ENCODE data around the gene SYNDIG1. TPM values are rescaled to one million over a fixed set of nuclear protein-coding genes. Genes with fewer than 3 reads are reported as not detected.
A peak's percentile ranks its signal among the peaks of the same experiment; 100 is the strongest.

SYNDIG1 gene
- total RNA-seq, 1 experiment from 2014 or later: 5.4 TPM

GRCh38 chr20:24478584-24478983 lies 9.2 kb downstream of the SYNDIG1 start:
- H3K9me3 ChIP-seq (ENCODE audit: control insufficient read depth, low read depth, low read length): no peaks in the 10 kb centered on the region
- no peaks in the 10 kb centered on the region for H3K23me2 ChIP-seq (ENCODE audit: insufficient read length, low read depth, low read length, poor library complexity, severe bottlenecking)
- no peak overlapping the region for H2AFZ ChIP-seq (ENCODE audit: low read length)
- no peak overlapping the region for H3K18ac ChIP-seq (ENCODE audit: insufficient read length, low read depth, low read length)
- no peak overlapping the region for H2BK12ac ChIP-seq (ENCODE audit: insufficient read length, low read depth, low read length)
- H3K23ac ChIP-seq (ENCODE audit: insufficient read length, low read depth, low read length): no peak overlapping the region
- no peak overlapping the region for H3K9ac ChIP-seq (ENCODE audit: extremely low read depth, insufficient read length, low read length)
- H3K4me1 Mint-ChIP-seq: peaks cover 26 to 37% of the 10 kb centered on the region in 2 experiments
- peaks cover 2% of the 10 kb centered on the region; the same call in 1 of the 2 replicates for H3K4me1 ChIP-seq (ENCODE audit: insufficient read depth, low read length)
- H4K8ac ChIP-seq (replicated peaks; ENCODE audit: insufficient read length, low read depth, low read length): no peak overlapping the region
- H3K4me3 Mint-ChIP-seq: no peak overlapping the region
- no CpG with 5 or more reads among the region's 7 CpGs for WGBS (ENCODE audit: extremely low coverage, insufficient read length, low lambda C conversion rate)
- no peaks in the 10 kb centered on the region for H3K27me3 ChIP-seq (ENCODE audit: insufficient read depth, low read length)
- peaks cover 0 to 6% (median 3%) of the 10 kb centered on the region in 3 experiments; a peak in 4 of 7 replicates for H3K36me3 Mint-ChIP-seq (ENCODE audit: insufficient read depth in 1 of 3, low read depth in 3 of 3)
- no peaks in the 10 kb centered on the region; a peak in 2 of 5 replicates for H3K9me3 Mint-ChIP-seq
- no peaks in the 10 kb centered on the region for H4K20me1 ChIP-seq (ENCODE audit: control insufficient read depth, insufficient read depth, insufficient read length)
- no peak overlapping the region for H3K56ac ChIP-seq (ENCODE audit: insufficient read length, low read depth, low read length)
- no peak overlapping the region for H4K5ac ChIP-seq (ENCODE audit: insufficient read length, low read depth, low read length)
- H2BK15ac ChIP-seq (ENCODE audit: low read depth, low read length): no peak overlapping the region
- no peak overlapping the region for H3K27ac ChIP-seq (ENCODE audit: insufficient read length, low read depth, low read length)
- no peak for TF ChIP-seq CTCF (conservative IDR thresholded peaks at IDR 0.05)
- no peak overlapping the region for H2BK5ac ChIP-seq (ENCODE audit: insufficient read length, low read length)
- H3K4me2 ChIP-seq (ENCODE audit: insufficient read depth, insufficient read length, low read length): no peak overlapping the region
- no peak overlapping the region for H3K14ac ChIP-seq (ENCODE audit: insufficient read depth, low read length)
- no peak overlapping the region for H2AK5ac ChIP-seq (ENCODE audit: insufficient read length, low read length)
- H3K79me1 ChIP-seq (ENCODE audit: insufficient read depth, low read depth, low read length, poor library complexity, severe bottlenecking): no peaks in the 10 kb centered on the region
- H3K4ac ChIP-seq (ENCODE audit: low read depth, low read length): no peak overlapping the region
- peaks cover 19% of the 10 kb centered on the region for H3K27me3 Mint-ChIP-seq (ENCODE audit: low read depth)
- H3K79me2 ChIP-seq (ENCODE audit: insufficient read depth, low read length): no peaks in the 10 kb centered on the region; the same call in 1 of the 2 replicates
- no peak overlapping the region for H2BK120ac ChIP-seq (ENCODE audit: low read depth, low read length, poor library complexity, severe bottlenecking)
- no peak overlapping the region for H2BK20ac ChIP-seq (ENCODE audit: low read depth, low read length, poor library complexity, severe bottlenecking)
- no peak overlapping the region for H3T11ph ChIP-seq (ENCODE audit: low read length)
- no peak overlapping the region for H4K91ac ChIP-seq (ENCODE audit: insufficient read length, low read depth, low read length)
- DNase-seq: no peak
- peak overlapping the region in 1 of 3 experiments; percentile 67; a peak in 1 of 7 replicates for H3K27ac Mint-ChIP-seq
